ENCODE measurements around the gene ARRDC3. TPM values are rescaled to one million over a fixed set of nuclear protein-coding genes. Genes with fewer than 3 reads are reported as not detected.
"Not testable (repeated sequence)": the region's sequence is repeated elsewhere in the genome, so short reads cannot be mapped to it uniquely, and the experiment has no call there.

ARRDC3 gene
- total and polyA plus RNA-seq, 2 of the 8 experiments (the other 6 are each of a cell fraction or from before 2014, with no cell fraction given), result 2.9 to 5.7 TPM

DNA sequence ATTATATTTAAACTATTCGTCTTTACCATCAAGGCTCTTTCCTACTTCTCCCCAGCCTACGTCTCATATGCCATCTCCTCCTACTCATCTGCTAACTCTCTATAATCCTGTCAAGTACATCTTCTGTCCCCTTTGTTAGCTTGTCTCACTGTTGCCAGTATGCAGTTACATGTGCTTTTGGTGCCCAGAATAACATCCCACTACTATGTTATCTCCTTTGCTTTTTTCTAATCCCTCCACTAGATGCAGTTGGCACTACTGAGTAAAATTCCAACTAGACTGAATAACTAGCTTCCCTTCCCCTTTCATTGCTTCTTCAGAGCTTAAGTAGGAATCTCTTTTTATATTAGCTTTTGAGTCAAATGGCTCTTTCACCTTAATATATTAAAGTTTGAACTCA is 3.0 kb upstream of the ARRDC3 start (continued):
- no peak for TF ChIP-seq CHD1 (IDR thresholded peaks at IDR 0.05; ENCODE audit: low read depth, low read length)
- TF ChIP-seq CEBPB (IDR thresholded peaks at IDR 0.05; ENCODE audit: low read depth, low read length), result no peak
- no peak for TF ChIP-seq BRCA1 (IDR thresholded peaks at IDR 0.05; ENCODE audit: low read depth, low read length)
- TF ChIP-seq YY1 (IDR thresholded peaks at IDR 0.05; ENCODE audit: low read depth, low read length), result no peak

DNA sequence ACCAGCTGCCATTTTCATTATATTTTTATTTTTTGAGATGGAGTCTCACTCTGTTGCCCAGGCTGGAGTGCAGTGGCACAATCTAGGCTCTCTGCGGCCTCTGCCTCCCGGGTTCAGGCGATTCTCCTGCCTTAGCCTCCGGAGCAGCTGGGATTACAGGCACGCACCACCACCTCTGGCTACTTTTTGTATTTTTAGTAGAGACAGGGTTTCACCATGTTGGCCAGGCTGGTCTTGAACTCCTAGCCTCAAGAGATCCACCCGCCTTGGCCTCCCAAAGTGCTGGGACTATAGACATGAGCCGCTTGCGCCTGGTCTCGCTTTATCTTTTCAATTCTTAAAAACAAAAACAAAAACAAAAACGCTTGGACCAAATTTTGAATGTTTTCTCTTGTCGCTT is 2.5 kb upstream of the ARRDC3 start:
- not testable (repeated sequence) for H2BK120ac ChIP-seq (replicated peaks; ENCODE audit: low read depth, low read length); H3K4me1 ChIP-seq (replicated peaks in 1 of 4; ENCODE audit: control insufficient read depth in 3 of 4, insufficient read depth in 4 of 4, low read length in 3 of 4); H3K18ac ChIP-seq (ENCODE audit: extremely low read depth, low read length); H4K20me1 ChIP-seq (replicated peaks in 1 of 2; ENCODE audit: control insufficient read depth in 1 of 2, insufficient read depth in 2 of 2, low read length in 2 of 2); H3K4me3 ChIP-seq (ENCODE audit: extremely low read depth in 1 of 4, insufficient read depth in 2 of 4, low read depth in 3 of 4, low read length in 4 of 4); H2BK12ac ChIP-seq (ENCODE audit: low read depth, low read length); H3K4me2 ChIP-seq (ENCODE audit: insufficient read depth in 1 of 2, low read depth in 2 of 2, low read length in 2 of 2); H2BK15ac ChIP-seq (ENCODE audit: low read length); H4K91ac ChIP-seq (replicated peaks; ENCODE audit: insufficient read length, low read length); H3K23ac ChIP-seq (ENCODE audit: insufficient read length); H2AFZ ChIP-seq (ENCODE audit: low read length); H3K4ac ChIP-seq (replicated peaks; ENCODE audit: insufficient read length, low read depth, low read length); H3K27ac ChIP-seq (ENCODE audit: low read depth, low read length); H2AK5ac ChIP-seq (ENCODE audit: low read depth, low read length); H3K27me3 ChIP-seq (replicated peaks in 1 of 4; ENCODE audit: control insufficient read depth in 3 of 4, extremely low read depth in 1 of 4, insufficient read depth in 3 of 4, low read length in 3 of 4); H2BK20ac ChIP-seq (ENCODE audit: low read length); H3K79me1 ChIP-seq (ENCODE audit: low read depth, low read length); H2BK5ac ChIP-seq (ENCODE audit: low read depth, low read length); H3K9me3 ChIP-seq (ENCODE audit: insufficient read depth in 2 of 2, low read depth in 1 of 2, low read length in 1 of 2); H3K36me3 ChIP-seq (ENCODE audit: control insufficient read depth in 2 of 4, insufficient read depth in 4 of 4, low read length in 3 of 4); H3K56ac ChIP-seq (replicated peaks; ENCODE audit: insufficient read length, low read depth, low read length); H4K8ac ChIP-seq (ENCODE audit: extremely low read depth, insufficient read depth, low read length); FAIRE-seq; H3K9ac ChIP-seq (replicated peaks in 1 of 4; ENCODE audit: extremely low read depth in 1 of 4, low read depth in 3 of 4, low read length in 3 of 4); H3K14ac ChIP-seq (ENCODE audit: insufficient read length); DNase-seq (ENCODE audit: low read depth in 1 of 2, low spot score in 2 of 2); H4K5ac ChIP-seq (ENCODE audit: insufficient read length, low read depth, low read length)
- peaks cover 16% of the 10 kb centered on the region for H3K23me2 ChIP-seq (ENCODE audit: low read depth, low read length)
- POLR2A ChIA-PET (ENCODE audit: partially characterized antibody), result interaction anchor here (0.9 to 1.0 kb wide), 2 partner anchors 35 to 160 kb away, joined by 3 read pairs; no protein-coding TSS in a partner anchor
- H3K79me2 ChIP-seq (ENCODE audit: control insufficient read depth in 1 of 2, insufficient read depth in 2 of 2, low read length in 2 of 2), result peaks cover 0 to 15% of the 10 kb centered on the region in 2 experiments; a peak in 2 of 4 replicates
- 91% methylated on average over 11 of the region's 11 CpGs; no CpG with 5 or more reads in 1 of the 2 experiments for WGBS, 2 experiments (ENCODE audit: extremely low coverage in 1 of 2, insufficient coverage in 1 of 2, insufficient read length in 1 of 2, insufficient replicate concordance in 2 of 2, low coverage in 1 of 2, low lambda C conversion rate in 2 of 2, missing lambda C conversion rate in 1 of 2)
- CTCF ChIA-PET (ENCODE audit: partially characterized antibody), result interaction anchor here (0.6 to 10.3 kb wide), 65 partner anchors 11 to 520 kb away, joined by 3 to 144 read pairs (median 6); no protein-coding TSS in a partner anchor
